T47D (cell line): ENCODE results near the gene GPC5.

Experiments used
- DNase-seq, 2 experiments: peaks; one replicate each; pipeline versions ENCODE4 v3.0.0 to v3.0.0-alpha.2; 2011 to 2012; ENCODE audit warnings: low read depth in 1 of 2, low spot score in 1 of 2
- JUND ChIP-seq: IDR thresholded peaks from 2 replicates; pipeline ENCODE4 v1.6.1; 2012; ENCODE audit warnings: low read depth
- in situ Hi-C: cut with HindIII; loops from 2 replicates; pipeline ENCODE4 v1.10.0; 2016; ENCODE audit warnings: low sequenced_read_pairs, low pct_unique_long_range_greater_than_20kb

Gene GPC5

DNA sequence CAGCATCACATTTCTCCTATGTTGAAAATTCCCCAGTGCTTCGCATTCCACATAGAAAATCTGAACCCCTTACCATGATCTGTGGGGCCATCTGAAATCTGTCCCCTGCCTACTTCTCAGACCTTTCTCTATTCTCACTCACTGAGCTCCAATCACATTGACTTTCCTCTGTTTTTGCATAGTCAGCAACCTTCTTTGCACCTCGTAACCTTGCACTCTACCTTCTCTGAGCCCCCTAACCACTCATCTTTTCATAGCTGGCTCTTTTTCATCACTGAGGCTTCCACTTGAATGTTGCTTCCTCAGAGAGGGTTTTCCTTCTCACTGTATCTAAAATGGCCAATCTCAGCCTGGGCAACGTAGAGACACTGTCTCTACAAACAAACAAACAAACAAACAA is 286.3 kb downstream of the GPC5 start:
- DNase-seq, result no peak
- TF ChIP-seq JUND, result no peak
- in situ Hi-C loops, result no loop called here

DNA sequence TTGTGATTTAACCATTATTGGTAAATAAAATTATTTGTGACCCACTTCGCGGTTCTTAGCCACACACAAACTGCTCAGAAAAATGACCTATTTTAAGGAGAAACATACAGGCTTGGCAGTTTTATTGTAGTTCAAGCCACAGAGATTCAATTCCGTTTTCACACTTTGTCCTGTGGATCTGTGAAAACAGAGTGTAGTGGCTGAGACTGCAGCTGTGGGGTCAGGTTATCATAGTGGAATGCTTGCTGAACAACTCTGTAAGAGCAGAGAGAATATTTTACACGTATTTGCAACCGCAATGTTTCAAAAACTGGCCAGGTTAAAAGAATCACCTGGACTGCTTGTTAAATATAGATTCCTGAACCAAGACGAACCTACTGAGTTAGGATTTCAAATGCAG is 292.5 kb downstream of the GPC5 start:
- in situ Hi-C loops, result no loop called here
- no peak for TF ChIP-seq JUND

DNA sequence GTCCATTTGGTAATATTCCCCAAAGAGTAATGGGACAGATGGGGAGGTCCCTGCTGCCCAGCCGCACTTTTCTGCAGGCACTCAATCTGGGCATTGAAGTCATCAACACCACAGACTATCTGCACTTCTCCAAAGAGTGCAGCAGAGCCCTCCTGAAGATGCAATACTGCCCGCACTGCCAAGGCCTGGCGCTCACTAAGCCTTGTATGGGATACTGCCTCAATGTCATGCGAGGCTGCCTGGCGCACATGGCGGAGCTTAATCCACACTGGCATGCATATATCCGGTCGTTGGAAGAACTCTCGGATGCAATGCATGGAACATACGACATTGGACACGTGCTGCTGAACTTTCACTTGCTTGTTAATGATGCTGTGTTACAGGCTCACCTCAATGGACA is 295.0 kb downstream of the GPC5 start:
- TF ChIP-seq JUND, result no peak
- DNase-seq, result no peak
- in situ Hi-C loops, result no loop called here

More for the DNA sequence above, 292.5 kb downstream of the GPC5 start:
- no peak for DNase-seq

- in situ Hi-C loops, result no loop called here
- no peak for TF ChIP-seq JUND
- DNase-seq, result no peak
Observed at GRCh38 chr13:91698308-91698707, 299.9 kb downstream of the GPC5 start.

GRCh38 chr13:91698767-91699166 is 300.3 kb downstream of the GPC5 start:
- no peak for TF ChIP-seq JUND
- DNase-seq, result no peak
- in situ Hi-C loops, result no loop called here

GRCh38 chr13:91699863-91700262 is 301.4 kb downstream of the GPC5 start:
- no peak for TF ChIP-seq JUND
- DNase-seq, result no peak
- in situ Hi-C loops, result no loop called here

GRCh38 chr13:91701975-91702374 is 303.6 kb downstream of the GPC5 start:
- in situ Hi-C loops, result no loop called here
- DNase-seq, result peak in 1 of 2 experiments; percentile 71
- TF ChIP-seq JUND, result peak; percentile 15; the same call in 1 of the 2 replicates

DNA sequence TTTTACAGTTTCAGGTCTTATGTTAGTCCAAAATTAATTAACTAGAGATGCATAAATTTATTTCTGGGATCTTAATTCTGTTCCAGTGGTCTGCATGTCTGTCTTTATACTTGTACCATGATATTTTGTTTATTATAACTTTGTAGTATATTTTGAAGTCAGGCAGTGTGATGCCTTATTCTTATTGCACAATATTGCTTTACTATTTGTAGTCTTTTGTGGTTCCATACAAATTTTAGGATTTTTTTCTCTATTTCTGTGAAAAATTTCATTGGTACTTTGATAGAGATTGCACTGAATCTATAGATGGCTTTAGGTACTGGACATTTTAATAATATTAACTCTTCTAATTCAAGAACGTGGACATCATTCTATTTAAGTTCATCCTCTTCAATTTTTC is 304.0 kb downstream of the GPC5 start:
- no peak for DNase-seq
- no peak for TF ChIP-seq JUND
- in situ Hi-C loops, result no loop called here

GRCh38 chr13:91704398-91704797 is 306.0 kb downstream of the GPC5 start:
- TF ChIP-seq JUND, result no peak
- in situ Hi-C loops, result no loop called here
- no peak for DNase-seq

DNA sequence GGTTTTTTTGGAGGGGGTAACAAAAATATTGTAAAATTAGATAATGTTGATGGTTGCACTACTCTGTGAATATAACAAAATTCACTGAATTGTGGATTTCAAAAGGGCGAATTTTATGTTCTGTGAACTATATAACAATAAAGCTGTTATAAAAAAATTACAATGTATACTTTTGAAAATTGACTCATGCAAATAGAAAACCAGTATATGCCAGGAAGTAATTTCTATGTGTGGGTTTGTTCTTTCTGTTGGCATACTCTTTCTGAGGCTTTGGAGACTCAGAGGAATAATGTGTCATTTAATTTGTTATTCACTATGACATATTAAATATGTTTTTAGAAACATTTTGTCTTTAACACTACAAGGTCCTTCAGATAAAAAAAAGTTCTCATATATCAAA is 310.1 kb downstream of the GPC5 start:
- TF ChIP-seq JUND, result no peak
- in situ Hi-C loops, result no loop called here
- no peak for DNase-seq

GRCh38 chr13:91709180-91709579 is 310.8 kb downstream of the GPC5 start:
- no peak for DNase-seq
- in situ Hi-C loops, result no loop called here
- no peak for TF ChIP-seq JUND

DNA sequence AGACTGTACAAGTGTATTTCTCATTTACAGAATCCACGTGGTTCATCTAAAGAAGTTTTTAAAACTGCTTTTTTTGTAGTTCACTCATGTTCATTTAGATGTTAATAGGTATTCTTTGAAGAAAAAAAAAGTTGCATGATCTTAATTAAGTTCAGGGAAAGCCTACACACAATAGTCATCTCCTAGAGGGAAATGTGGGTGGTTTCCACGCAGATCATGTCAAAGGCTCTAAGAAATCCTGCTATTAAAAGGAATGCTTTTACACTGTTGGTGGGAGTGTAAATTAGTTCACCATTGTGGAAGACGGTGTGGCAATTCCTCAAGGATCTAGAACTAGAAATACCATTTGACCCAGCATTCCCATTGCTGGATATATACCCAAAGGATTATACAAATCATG is 312.3 kb downstream of the GPC5 start:
- TF ChIP-seq JUND, result no peak
- in situ Hi-C loops, result no loop called here
- DNase-seq, result no peak

DNA sequence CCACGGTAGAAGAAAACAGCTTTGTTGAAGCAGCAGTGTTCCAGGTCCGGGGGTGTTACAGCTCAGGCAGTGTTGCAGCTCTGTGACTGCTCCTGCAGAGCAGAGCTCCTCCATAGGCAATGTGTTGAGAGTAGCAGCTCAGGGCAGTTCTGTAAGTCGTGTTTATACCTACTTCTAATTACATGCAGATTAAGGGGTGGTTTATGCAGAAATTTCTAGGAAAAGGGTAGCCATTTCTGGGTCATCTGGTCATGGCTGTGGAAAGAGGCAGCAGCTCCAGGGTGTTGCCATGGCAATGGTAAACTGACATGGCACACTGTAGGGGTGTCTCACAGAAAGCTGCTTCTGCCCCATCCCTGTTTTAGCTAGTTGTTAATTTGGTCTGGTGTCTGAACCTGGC is 316.4 kb downstream of the GPC5 start:
- DNase-seq, result no peak
- TF ChIP-seq JUND, result no peak
- in situ Hi-C loops, result no loop called here

- in situ Hi-C loops, result no loop called here
- DNase-seq, result no peak
- no peak for TF ChIP-seq JUND
Observed at GRCh38 chr13:91716436-91717065, 318.1 kb downstream of the GPC5 start.
